Cardiac muscle cell (in vitro differentiated cells and primary cell): Measurements from ENCODE around the gene BAIAP2L1. TPM values are rescaled to one million over a fixed set of nuclear protein-coding genes. Genes with fewer than 3 reads are reported as not detected.
A peak's percentile ranks its signal among the peaks of the same experiment; 100 is the strongest.

Experiments
- DNase-seq, 2 donors: peaks; one replicate each; pipeline versions ENCODE4 v3.0.0 to v3.0.0-alpha.2; 2010 to 2017; ENCODE audit warnings: low read depth in 1 of 2, low spot score in 1 of 2
- H3K27ac ChIP-seq: fragments of 200-600 bp; sonication (generic); 2 replicates; pipeline ENCODE4 v1.5.1; 2016
- H3K27me3 ChIP-seq: fragments of 200-600 bp; sonication (generic); 2 replicates; pipeline ENCODE4 v1.6.0; 2016; ENCODE audit warnings: control low read depth
- H3K36me3 ChIP-seq: fragments of 200-600 bp; sonication (generic); 2 replicates; pipeline ENCODE4 v1.5.1; 2016; ENCODE audit warnings: control low read depth
- H3K4me1 ChIP-seq: fragments of 200-600 bp; sonication (generic); 2 replicates; pipeline ENCODE4 v1.8.1; 2017; ENCODE audit warnings: low read depth, mild to moderate bottlenecking, mixed run types
- H3K4me3 ChIP-seq: fragments of 200-600 bp; sonication (generic); 2 replicates; pipeline ENCODE4 v1.5.1; 2016; ENCODE audit warnings: mild to moderate bottlenecking
- H3K9me3 ChIP-seq: fragments of 200-600 bp; sonication (generic); 2 replicates; pipeline ENCODE4 v1.5.1; 2017; ENCODE audit warnings: low read depth, mild to moderate bottlenecking, control low read depth
- polyA plus RNA-seq: library from polyadenylated mRNA; unstranded; fragments of >200 nt; fragmentation: Nextera tagmentation; extraction: Ambion mirVana; gene quantifications from 2 replicates; pipeline ENCODE4 v1.2.1, GENCODE V29; 2016
- total RNA-seq: library from RNA; depleted of rRNA; stranded (reverse); fragments of >200 nt; gene quantifications from 2 replicates; pipeline ENCODE4 v1.2.3, GENCODE V29; 2016
- TF ChIP-seq, protein P1 (sequence below): IDR thresholded peaks from 2 replicates; pipeline ENCODE4 v1.5.1; 2012; ENCODE audit warnings: low read depth, mild to moderate bottlenecking, low read length

The BAIAP2L1 gene
- total and polyA plus RNA-seq, 2 experiments from 2014 or later: 7.6 to 11.6 TPM

DNA sequence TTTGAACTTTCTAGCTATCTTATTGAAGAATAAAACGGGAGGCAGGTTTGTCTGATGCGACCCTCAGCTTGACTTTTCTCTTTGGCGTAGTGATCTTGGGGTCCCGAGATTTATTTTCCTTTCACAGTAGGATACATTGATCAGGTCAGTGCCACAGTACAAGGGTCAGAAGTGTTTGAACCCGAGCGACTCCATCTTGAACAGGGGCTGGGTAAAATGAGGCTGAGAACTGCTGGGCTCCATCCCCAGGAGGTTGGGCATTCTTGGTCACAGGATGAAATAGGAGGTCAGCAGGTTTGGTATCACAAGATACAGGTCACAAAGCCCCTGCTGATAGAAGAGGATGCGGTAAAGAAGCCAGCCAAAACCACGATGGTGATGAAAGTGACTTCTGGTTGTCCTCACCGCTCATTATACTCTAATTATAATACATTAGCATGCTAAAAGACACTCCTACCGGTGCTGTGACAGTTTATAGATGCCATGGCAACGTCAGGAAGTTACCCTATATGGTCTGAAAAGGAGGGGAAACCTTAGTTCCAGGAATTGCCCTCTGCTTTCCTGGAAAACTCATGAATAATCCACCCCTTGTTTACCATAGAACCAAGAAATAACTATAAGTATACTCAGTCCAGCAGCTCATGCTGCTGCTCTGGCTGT, 145.8 kb downstream of the BAIAP2L1 start:
- DNase-seq: peak in 1 of 2 donors; percentile 16

DNA sequence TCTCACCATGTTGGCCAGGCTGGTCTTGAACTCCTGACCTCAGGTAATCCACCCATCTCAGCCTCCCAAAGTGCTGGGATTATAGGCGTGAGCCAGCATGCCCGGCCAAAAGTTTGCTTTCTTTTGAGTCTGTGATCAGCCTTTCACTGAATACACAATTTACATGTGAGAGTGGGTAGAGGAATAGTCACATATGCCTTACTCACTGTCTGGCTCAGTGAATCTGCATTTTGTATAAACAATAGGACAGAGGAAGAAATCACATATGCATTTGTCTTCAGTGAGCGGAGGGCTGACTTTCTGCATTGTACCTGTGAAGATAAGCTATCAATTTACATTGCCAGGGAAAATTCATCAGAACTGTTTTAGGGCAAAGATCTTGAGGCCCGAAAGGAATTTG, 146.4 kb downstream of the BAIAP2L1 start:
- Histone ChIP-seq H3K36me3 (no peaks in the 10 kb centered on the region), H3K9me3 (no peaks in the 10 kb centered on the region), H3K4me3 (no peak overlapping the region), H3K4me1 (peaks cover 11% of the 10 kb centered on the region), H3K27ac (no peak overlapping the region), H3K27me3 (no peaks in the 10 kb centered on the region)
- no peak for DNase-seq
- TF ChIP-seq, protein P1, sequence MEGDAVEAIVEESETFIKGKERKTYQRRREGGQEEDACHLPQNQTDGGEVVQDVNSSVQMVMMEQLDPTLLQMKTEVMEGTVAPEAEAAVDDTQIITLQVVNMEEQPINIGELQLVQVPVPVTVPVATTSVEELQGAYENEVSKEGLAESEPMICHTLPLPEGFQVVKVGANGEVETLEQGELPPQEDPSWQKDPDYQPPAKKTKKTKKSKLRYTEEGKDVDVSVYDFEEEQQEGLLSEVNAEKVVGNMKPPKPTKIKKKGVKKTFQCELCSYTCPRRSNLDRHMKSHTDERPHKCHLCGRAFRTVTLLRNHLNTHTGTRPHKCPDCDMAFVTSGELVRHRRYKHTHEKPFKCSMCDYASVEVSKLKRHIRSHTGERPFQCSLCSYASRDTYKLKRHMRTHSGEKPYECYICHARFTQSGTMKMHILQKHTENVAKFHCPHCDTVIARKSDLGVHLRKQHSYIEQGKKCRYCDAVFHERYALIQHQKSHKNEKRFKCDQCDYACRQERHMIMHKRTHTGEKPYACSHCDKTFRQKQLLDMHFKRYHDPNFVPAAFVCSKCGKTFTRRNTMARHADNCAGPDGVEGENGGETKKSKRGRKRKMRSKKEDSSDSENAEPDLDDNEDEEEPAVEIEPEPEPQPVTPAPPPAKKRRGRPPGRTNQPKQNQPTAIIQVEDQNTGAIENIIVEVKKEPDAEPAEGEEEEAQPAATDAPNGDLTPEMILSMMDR: no peak

More for the DNA sequence above, 145.8 kb downstream of the BAIAP2L1 start:
- Histone ChIP-seq H3K9me3 (no peaks in the 10 kb centered on the region), H3K4me1 (peaks cover 11% of the 10 kb centered on the region), H3K27ac (no peak overlapping the region), H3K36me3 (no peaks in the 10 kb centered on the region), H3K27me3 (no peaks in the 10 kb centered on the region), H3K4me3 (no peak overlapping the region)
- TF ChIP-seq, protein P1: no peak

DNA sequence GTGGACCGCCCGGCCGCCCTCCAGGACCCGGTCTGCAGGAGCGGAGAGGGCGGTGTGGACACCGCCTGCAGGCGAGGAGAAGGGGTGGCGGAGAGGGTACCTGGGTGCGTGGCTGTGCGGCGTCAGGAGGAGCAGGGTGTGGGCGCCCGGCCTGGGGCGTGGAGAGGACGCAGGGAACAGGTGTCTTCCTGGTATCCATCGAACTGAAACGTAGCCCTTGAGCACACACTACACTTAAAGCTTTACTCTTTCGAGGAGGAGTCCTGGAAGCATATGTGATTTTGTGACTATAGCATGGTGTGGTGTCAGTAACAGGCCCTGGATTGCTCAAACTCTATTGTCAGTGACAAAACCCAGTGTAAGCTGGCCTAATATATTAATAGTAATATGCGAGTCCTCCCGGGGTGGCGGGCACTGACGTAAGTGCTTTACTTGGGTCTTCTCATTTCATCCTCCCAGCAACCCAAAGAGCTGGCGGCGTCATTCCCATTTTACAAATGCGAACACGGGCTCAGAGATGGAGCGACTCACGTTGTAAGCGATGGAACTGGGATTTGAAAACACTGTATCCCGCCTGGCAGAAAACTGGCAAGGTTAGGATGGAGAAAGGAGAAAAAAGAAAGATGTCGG, 148.3 kb downstream of the BAIAP2L1 start:
- no peaks in the 10 kb centered on the region for H3K36me3 ChIP-seq
- H3K4me1 ChIP-seq: peaks cover 11% of the 10 kb centered on the region
- H3K27ac ChIP-seq: no peak overlapping the region

DNA sequence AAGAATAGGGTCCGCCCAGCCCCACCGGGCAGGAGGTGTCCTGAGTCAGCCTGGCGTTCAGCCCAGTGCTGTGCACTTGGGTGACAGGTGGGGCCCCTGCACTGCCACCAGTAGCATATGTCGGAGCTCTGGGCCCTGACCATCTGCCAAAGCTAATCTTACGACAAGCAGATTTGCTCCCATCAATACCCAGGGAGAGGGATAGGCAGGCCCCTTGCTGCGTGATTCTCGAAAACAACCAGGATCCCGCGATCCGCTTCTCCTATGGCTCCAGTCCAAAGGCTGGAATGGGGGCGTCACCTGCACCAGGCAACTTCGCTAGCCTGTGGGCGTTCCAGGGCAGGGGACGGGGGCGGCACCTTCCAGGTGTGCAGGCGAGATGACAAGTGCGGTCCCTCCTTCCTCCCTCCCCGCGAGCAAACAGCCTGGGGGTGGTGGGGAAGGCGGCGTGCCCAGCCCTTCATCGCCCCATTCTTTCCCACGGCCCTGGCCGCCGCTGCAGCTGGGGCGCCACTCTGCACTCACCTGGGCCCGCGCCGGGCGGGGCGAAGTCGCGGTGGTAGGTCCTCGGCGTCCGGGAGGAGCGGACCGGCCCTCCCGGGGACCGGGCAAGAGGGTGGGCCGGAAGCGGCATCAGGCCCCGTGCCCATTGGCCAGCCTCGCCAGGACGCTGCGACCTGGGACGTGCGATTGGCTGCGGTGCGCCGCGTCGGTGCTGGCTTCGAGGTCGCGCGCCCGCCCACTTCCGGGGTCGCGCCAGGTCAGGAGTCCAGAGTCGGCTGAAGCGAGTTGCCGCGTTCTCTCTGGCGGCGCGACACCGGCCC, 149.1 kb downstream of the BAIAP2L1 start, which contains the start of gene TECPR1:
TSS of gene TECPR1 (minus strand) at position 632 of the 824 bp plus-strand sequence. CDS start 6,086 bp downstream, outside the sequence.
- H3K9me3 ChIP-seq: no peaks in the 10 kb centered on the region
- H3K36me3 ChIP-seq: no peaks in the 10 kb centered on the region
- peak within 1 kb of the TSS; percentile 91 for H3K4me3 ChIP-seq
- TF ChIP-seq, protein P1: no peak
- H3K27me3 ChIP-seq: no peaks in the 10 kb centered on the region
- H3K27ac ChIP-seq: no peak within 1 kb of the TSS
- peak; percentile 93 to 95 for DNase-seq
- peaks cover 11% of the 10 kb centered on the region for H3K4me1 ChIP-seq

More for the DNA sequence above, 148.3 kb downstream of the BAIAP2L1 start:
- Histone ChIP-seq H3K9me3 (no peaks in the 10 kb centered on the region), H3K27me3 (no peaks in the 10 kb centered on the region), H3K4me3 (peak overlapping the region; percentile 91)
- TF ChIP-seq, protein P1: no peak
- DNase-seq: peak in 1 of 2 donors; percentile 6

DNA sequence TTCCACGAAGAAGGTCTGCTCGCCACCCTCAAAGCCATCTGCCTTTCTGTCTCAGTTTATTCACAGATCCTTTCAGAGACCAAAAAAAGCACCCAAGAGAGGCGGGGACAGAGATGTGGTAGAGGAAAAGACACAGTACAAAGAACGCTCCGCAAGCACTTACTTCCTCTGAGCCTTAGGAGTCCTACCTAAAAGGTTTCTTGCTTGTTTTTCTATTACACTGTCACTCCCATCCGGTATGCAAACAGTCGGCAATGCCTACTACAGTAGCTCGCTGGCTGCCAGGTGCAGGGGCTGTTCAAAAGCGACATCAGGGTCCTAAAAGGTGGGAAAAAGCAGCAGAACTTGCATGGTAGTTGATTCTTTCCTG, 149.7 kb downstream of the BAIAP2L1 start:
- TF ChIP-seq, protein P1: no peak

More for the DNA sequence above, 149.7 kb downstream of the BAIAP2L1 start:
- Histone ChIP-seq H3K4me1 (peaks cover 11% of the 10 kb centered on the region), H3K27ac (no peak overlapping the region), H3K36me3 (no peaks in the 10 kb centered on the region), H3K9me3 (no peaks in the 10 kb centered on the region), H3K27me3 (no peaks in the 10 kb centered on the region), H3K4me3 (peak overlapping the region; percentile 91)
- DNase-seq: no peak
